ENCODE results near the gene NHP2. TPM values are rescaled to one million over a fixed set of nuclear protein-coding genes. Genes with fewer than 3 reads are reported as not detected.

Gene NHP2
- total RNA-seq (100 to 1,000 TPM in 7 of 9 donors, 10 to 100 TPM in 2; 70.6 to 269 (median 127) TPM), polyA plus RNA-seq (100 to 1,000 TPM in 1 of 3 donors, 10 to 100 TPM in 2; 65.2 to 106 (median 68.6) TPM)
- long read RNA-seq, donor 1, transcript NHP2-201 (4 exons, 865 nt): major isoform, 109 of 121 reads
- long read RNA-seq, donor 1, transcript NHP2-202 (3 exons, 599 nt): minor isoform, 9 of 121 reads
- long read RNA-seq, donor 1, partial matches to known transcripts: 0 of 121 reads
- long read RNA-seq, donor 1, other reads (novel, unspliced or antisense): 0 of 121 reads
- long read RNA-seq, donor 2, transcript NHP2-201 (4 exons, 865 nt): major isoform, 53 of 57 reads
- long read RNA-seq, donor 2, partial matches to known transcripts: 0 of 57 reads
- long read RNA-seq, donor 2, other reads (novel, unspliced or antisense): 0 of 57 reads
- long read RNA-seq, donor 3, transcript NHP2-201 (4 exons, 865 nt): major isoform, 67 of 73 reads
- long read RNA-seq, donor 3, partial matches to known transcripts: 0 of 73 reads
- long read RNA-seq, donor 3, other reads (novel, unspliced or antisense): 0 of 73 reads
- long read RNA-seq, donor 4, transcript NHP2-201 (4 exons, 865 nt): major isoform, 108 of 112 reads
- long read RNA-seq, donor 4, partial matches to known transcripts: 0 of 112 reads
- long read RNA-seq, donor 4, other reads (novel, unspliced or antisense): 0 of 112 reads
- long read RNA-seq, donor 5, transcript NHP2-201 (4 exons, 865 nt): major isoform, 103 of 111 reads
- long read RNA-seq, donor 5, transcript NHP2-202 (3 exons, 599 nt): minor isoform, 5 of 111 reads
- long read RNA-seq, donor 5, partial matches to known transcripts: 0 of 111 reads
- long read RNA-seq, donor 5, other reads (novel, unspliced or antisense): 0 of 111 reads
- long read RNA-seq, donor 6, transcript NHP2-202 (3 exons, 599 nt): minor isoform, 9 of 92 reads
- long read RNA-seq, donor 6, transcript NHP2-201 (4 exons, 865 nt): major isoform, 79 of 92 reads
- long read RNA-seq, donor 6, partial matches to known transcripts: 4 of 92 reads
- long read RNA-seq, donor 6, other reads (novel, unspliced or antisense): 0 of 92 reads
- long read RNA-seq, donor 7, transcript NHP2-201 (4 exons, 865 nt): major isoform, 47 of 57 reads
- long read RNA-seq, donor 7, transcript NHP2-202 (3 exons, 599 nt): minor isoform, 6 of 57 reads
- long read RNA-seq, donor 7, partial matches to known transcripts: 0 of 57 reads
- long read RNA-seq, donor 7, other reads (novel, unspliced or antisense): 0 of 57 reads
- long read RNA-seq, donor 8, transcript NHP2-202 (3 exons, 599 nt): minor isoform, 5 of 95 reads
- long read RNA-seq, donor 8, transcript NHP2-201 (4 exons, 865 nt): major isoform, 89 of 95 reads
- long read RNA-seq, donor 8, partial matches to known transcripts: 0 of 95 reads
- long read RNA-seq, donor 8, other reads (novel, unspliced or antisense): 0 of 95 reads
- long read RNA-seq, donor 9, transcript NHP2-201 (4 exons, 865 nt): major isoform, 56 of 60 reads
- long read RNA-seq, donor 9, partial matches to known transcripts: 0 of 60 reads
- long read RNA-seq, donor 9, other reads (novel, unspliced or antisense): 0 of 60 reads
- long read RNA-seq, donor 10, transcript NHP2-201 (4 exons, 865 nt): major isoform, 34 of 35 reads
- long read RNA-seq, donor 10, partial matches to known transcripts: 0 of 35 reads
- long read RNA-seq, donor 10, other reads (novel, unspliced or antisense): 0 of 35 reads

DNA sequence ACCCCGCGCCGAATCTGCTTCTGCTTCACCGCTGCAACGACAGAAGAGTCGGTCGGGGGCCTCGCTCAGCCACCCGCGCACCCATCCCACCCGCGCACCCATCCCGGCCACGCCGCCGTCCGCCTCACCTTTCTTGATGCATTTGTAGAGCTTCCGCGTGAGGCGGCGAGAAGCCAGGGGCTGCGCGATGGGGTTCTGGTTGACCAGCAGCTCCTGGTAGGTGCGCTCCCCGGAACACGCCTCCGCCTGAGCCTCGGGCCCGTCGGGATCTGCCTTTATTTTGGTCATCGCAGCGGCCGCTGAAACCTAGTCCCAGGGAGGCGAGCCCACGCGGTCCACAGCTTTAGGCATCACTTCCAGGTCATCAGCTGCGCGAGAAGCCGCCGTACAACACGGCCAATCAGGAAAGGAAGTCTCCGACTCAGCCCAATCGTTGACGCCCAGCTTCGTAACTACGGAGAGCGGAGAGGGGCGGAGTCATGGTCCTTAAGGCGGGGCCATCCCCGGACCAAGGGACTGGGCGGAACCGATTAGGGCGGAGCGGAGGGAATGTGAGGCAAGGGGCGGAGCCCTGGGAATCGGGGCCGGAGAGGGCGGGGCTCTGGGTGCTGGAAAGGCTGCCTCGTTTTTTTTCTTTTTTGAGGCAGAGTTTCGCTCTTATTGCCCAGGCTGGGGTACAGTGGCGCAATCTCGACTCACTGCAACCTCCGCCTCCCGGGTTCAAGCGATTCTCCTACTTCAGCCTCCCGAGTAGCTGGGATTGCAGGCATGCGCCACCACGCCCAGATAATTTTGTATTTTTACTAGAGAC, at the start of gene NHP2:
NHP2 (minus strand) TSS at position 356 of the 811 bp plus-strand sequence; CDS start at position 288, 68 bp downstream.
- intact Hi-C loops (cut with DNase I): no loop called here
- WGBS, 4 donors: 2 to 4% (median 3%) methylated on average over 23 to 68 of the region's 68 CpGs
- DNase-seq: peak; percentile 99
- peak within 1 kb of the TSS; percentile 37 to 87 (median 77) for H3K27ac ChIP-seq
- TF ChIP-seq POLR2A (IDR thresholded peaks at IDR 0.05): peak; percentile 17 to 84
- TF ChIP-seq, protein P1, sequence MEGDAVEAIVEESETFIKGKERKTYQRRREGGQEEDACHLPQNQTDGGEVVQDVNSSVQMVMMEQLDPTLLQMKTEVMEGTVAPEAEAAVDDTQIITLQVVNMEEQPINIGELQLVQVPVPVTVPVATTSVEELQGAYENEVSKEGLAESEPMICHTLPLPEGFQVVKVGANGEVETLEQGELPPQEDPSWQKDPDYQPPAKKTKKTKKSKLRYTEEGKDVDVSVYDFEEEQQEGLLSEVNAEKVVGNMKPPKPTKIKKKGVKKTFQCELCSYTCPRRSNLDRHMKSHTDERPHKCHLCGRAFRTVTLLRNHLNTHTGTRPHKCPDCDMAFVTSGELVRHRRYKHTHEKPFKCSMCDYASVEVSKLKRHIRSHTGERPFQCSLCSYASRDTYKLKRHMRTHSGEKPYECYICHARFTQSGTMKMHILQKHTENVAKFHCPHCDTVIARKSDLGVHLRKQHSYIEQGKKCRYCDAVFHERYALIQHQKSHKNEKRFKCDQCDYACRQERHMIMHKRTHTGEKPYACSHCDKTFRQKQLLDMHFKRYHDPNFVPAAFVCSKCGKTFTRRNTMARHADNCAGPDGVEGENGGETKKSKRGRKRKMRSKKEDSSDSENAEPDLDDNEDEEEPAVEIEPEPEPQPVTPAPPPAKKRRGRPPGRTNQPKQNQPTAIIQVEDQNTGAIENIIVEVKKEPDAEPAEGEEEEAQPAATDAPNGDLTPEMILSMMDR (IDR thresholded peaks at IDR 0.05): no peak
- H3K4me3 ChIP-seq: peak within 1 kb of the TSS; percentile 50 to 94 (median 66)
- no peaks in the 10 kb centered on the region for H3K9me3 ChIP-seq (replicated peaks in 1 of 3)
- peaks cover 0 to 27% of the 10 kb centered on the region in 2 donors for H3K36me3 ChIP-seq (replicated peaks in 1 of 2)
- peaks cover 20 to 27% of the 10 kb centered on the region in 2 donors for H3K4me1 ChIP-seq (replicated peaks in 1 of 2)
- no peaks in the 10 kb centered on the region for H3K27me3 ChIP-seq

DNA sequence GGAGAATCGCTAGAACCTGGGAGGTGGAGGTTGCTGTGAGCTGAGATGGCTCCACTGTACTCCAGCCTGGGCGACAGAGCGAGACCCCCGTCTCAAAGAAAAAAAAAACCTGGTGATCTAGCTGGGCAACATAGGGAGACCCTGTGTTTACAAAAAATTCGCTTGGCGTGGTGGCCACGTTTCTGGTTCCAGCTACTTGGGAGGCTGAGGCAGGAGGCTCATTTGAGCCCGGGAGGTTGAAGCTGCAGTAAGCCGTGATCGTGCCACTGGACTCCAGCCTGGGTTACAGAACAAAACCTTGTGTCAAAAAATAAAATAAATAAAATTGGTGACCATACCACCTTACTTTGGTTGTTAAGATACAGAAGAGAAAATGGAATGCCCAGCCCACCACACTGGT, 48.9 kb upstream of the NHP2 start:
- Histone ChIP-seq H3K9me3 (replicated peaks in 1 of 3) (no peaks in the 10 kb centered on the region), H3K4me1 (replicated peaks in 1 of 2) (peaks cover 15 to 29% of the 10 kb centered on the region in 2 donors), H3K27ac (no peak overlapping the region), H3K4me3 (no peak overlapping the region), H3K36me3 (replicated peaks in 1 of 2) (peaks cover 0 to 9% of the 10 kb centered on the region in 2 donors), H3K27me3 (no peaks in the 10 kb centered on the region)
- peak in 1 of 7 donors; percentile 46 for DNase-seq
- intact Hi-C loops (cut with DNase I): no loop called here
- no peak for TF ChIP-seq POLR2A (IDR thresholded peaks at IDR 0.05)
- TF ChIP-seq, protein P1 (IDR thresholded peaks at IDR 0.05): no peak
- 93 to 97% (median 94%) methylated on average over 10 of the region's 10 CpGs for WGBS, 4 donors

DNA sequence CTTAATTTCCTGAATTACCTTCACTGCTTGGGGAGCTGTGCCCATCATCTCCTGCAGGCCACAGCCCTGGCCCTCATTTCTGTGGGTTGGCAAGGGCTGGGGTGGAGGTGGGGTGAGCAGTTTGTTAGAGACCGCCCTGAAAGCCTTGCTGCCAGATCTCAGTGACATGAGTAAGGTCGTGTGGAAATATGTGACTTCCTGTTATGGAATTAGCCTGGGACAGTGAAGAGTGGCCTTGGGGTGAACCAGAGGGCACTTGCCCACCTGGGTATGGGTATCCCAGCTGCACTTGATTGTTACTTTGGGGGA, 48.2 kb upstream of the NHP2 start:
- H3K27ac ChIP-seq: no peak overlapping the region
- no peak overlapping the region for H3K4me3 ChIP-seq
- H3K27me3 ChIP-seq: no peaks in the 10 kb centered on the region
- intact Hi-C loops (cut with DNase I): no loop called here
- no peaks in the 10 kb centered on the region for H3K9me3 ChIP-seq (replicated peaks in 1 of 3)
- peaks cover 0 to 3% of the 10 kb centered on the region in 2 donors for H3K36me3 ChIP-seq (replicated peaks in 1 of 2)
- WGBS, 4 donors: 8 to 21% (median 20%) methylated on average over 2 of the region's 2 CpGs
- no peak for TF ChIP-seq POLR2A (IDR thresholded peaks at IDR 0.05)
- TF ChIP-seq, protein P1 (IDR thresholded peaks at IDR 0.05): no peak
- H3K4me1 ChIP-seq (replicated peaks in 1 of 2): peaks cover 12 to 22% of the 10 kb centered on the region in 2 donors
- peak in 6 of 7 donors; percentile 40 to 72 (median 62) for DNase-seq

Data from adrenal gland (tissue), 19 donors.